K562 (cell line): ENCODE results near the gene PRPSAP1. TPM values are rescaled to one million over a fixed set of nuclear protein-coding genes. Genes with fewer than 3 reads are reported as not detected.

Experiments used
- ARID1B ChIP-seq: fragments of 450-650 bp; IDR thresholded peaks from 2 replicates; pipeline ENCODE4 v1.6.1; 2016; ENCODE audit warnings: antibody characterized with exemption, mild to moderate bottlenecking, inconsistent platforms
- CBX8 ChIP-seq: fragments of 200-600 bp; sonication (generic); IDR thresholded peaks from 2 replicates; pipeline ENCODE4 v1.6.1; 2012; ENCODE audit warnings: borderline replicate concordance, mixed run types, low read depth, mild to moderate bottlenecking, moderate library complexity, mixed read lengths, low read length, control low read depth, inconsistent platforms; ENCODE audit not compliant: poor library complexity, severe bottlenecking; ENCODE audit errors: extremely low read depth
- E2F5 ChIP-seq: sonication (generic); formaldehyde crosslinking; IDR thresholded peaks from 2 replicates; pipeline ENCODE4 v1.8.0; 2022; ENCODE audit warnings: mild to moderate bottlenecking, missing genetic modification reagents
- FOXA3 ChIP-seq, 2 experiments: fragments of 450-650 bp in 1 of 2; sonication (generic) in 1 of 2; formaldehyde crosslinking; IDR thresholded peaks in 1 of 2; conservative IDR thresholded peaks in 1 of 2; 2 replicates each; pipeline versions ENCODE4 v1.4.0 to v1.8.0; 2020 to 2022; ENCODE audit warnings: mild to moderate bottlenecking in 2 of 2, missing genetic modification reagents in 1 of 2
- HDAC1 ChIP-seq, 2 experiments: fragments of 450-650 bp; IDR thresholded peaks; 2 replicates each; pipeline ENCODE4 v1.6.1; 2016 to 2017; ENCODE audit warnings: inconsistent platforms in 1 of 2, mild to moderate bottlenecking in 1 of 2, moderate library complexity in 1 of 2
- HDAC8 ChIP-seq: fragments of 450-650 bp; IDR thresholded peaks from 2 replicates; pipeline ENCODE4 v1.6.1; 2016; ENCODE audit warnings: mild to moderate bottlenecking, missing genetic modification characterization, moderate library complexity, missing compliant biosample characterization
- JUND ChIP-seq, 2 experiments: IDR thresholded peaks; 2 replicates in 1 of 2; 3 replicates in 1 of 2; pipeline ENCODE4 v1.6.1; 2011; ENCODE audit warnings: borderline replicate concordance in 2 of 2, low read depth in 2 of 2, low read length in 2 of 2, improper control_type of control experiment in 1 of 2, missing biosample characterization in 1 of 2, missing genetic modification characterization in 1 of 2, missing genetic modification reagents in 1 of 2
- MXD1 ChIP-seq: fragments of 250-450 bp; sonication (Bioruptor Pico); IDR thresholded peaks from 2 replicates; pipeline ENCODE4 v1.8.0; 2021; ENCODE audit warnings: borderline replicate concordance, mild to moderate bottlenecking, moderate library complexity; ENCODE audit not compliant: poor library complexity, severe bottlenecking
- PTTG1 ChIP-seq: fragments of 450-650 bp; IDR thresholded peaks from 2 replicates; pipeline ENCODE4 v1.6.1; 2016; ENCODE audit warnings: low read depth, mild to moderate bottlenecking, missing genetic modification characterization, missing compliant biosample characterization
- PURB ChIP-seq: sonication (generic); formaldehyde crosslinking; IDR thresholded peaks from 2 replicates; pipeline ENCODE4 v1.9.0; 2021; ENCODE audit warnings: low read depth, mild to moderate bottlenecking, missing genetic modification reagents
- RBBP5 ChIP-seq: fragments of 200-600 bp; sonication (generic); IDR thresholded peaks from 2 replicates; pipeline ENCODE4 v1.6.1; 2012; ENCODE audit warnings: borderline replicate concordance, mild to moderate bottlenecking, low read length, control low read depth, inconsistent platforms; ENCODE audit not compliant: insufficient read depth, poor library complexity, severe bottlenecking
- RBFOX2 ChIP-seq: fragments of 200-400 bp; formaldehyde crosslinking; IDR thresholded peaks from 2 replicates; pipeline ENCODE4 v1.6.1; 2017; ENCODE audit warnings: low read depth, mild to moderate bottlenecking, low read length, moderate library complexity
- RHOXF2B ChIP-seq: fragments of 250-450 bp; sonication (Bioruptor Pico); conservative IDR thresholded peaks from 2 replicates; pipeline ENCODE4 v1.5.1; 2021
- SLC30A9 ChIP-seq: fragments of 250-450 bp; sonication (Bioruptor Pico); IDR thresholded peaks from 2 replicates; pipeline ENCODE4 v1.8.0; 2022; ENCODE audit warnings: mild to moderate bottlenecking, moderate library complexity
- SMARCE1 ChIP-seq: fragments of 450-650 bp; IDR thresholded peaks from 2 replicates; pipeline ENCODE4 v1.7.1; 2016; ENCODE audit warnings: mild to moderate bottlenecking
- SREBF1 ChIP-seq: fragments of 150-350 bp; IDR thresholded peaks from 2 replicates; pipeline ENCODE4 v1.6.1; 2014; ENCODE audit warnings: antibody characterized with exemption, low read depth, low read length, borderline replicate concordance
- XRCC5 ChIP-seq: fragments of 200-400 bp; formaldehyde crosslinking; IDR thresholded peaks from 2 replicates; pipeline ENCODE4 v1.6.1; 2017; ENCODE audit warnings: low read depth, mild to moderate bottlenecking, low read length
- ZBTB49 ChIP-seq: sonication (generic); formaldehyde crosslinking; IDR thresholded peaks from 2 replicates; pipeline ENCODE4 v1.8.0; 2022; ENCODE audit warnings: missing genetic modification reagents, mild to moderate bottlenecking, borderline replicate concordance
- ZNF347 ChIP-seq: fragments of 450-650 bp; formaldehyde crosslinking; IDR thresholded peaks from 2 replicates; pipeline ENCODE4 v1.4.0; 2020; ENCODE audit warnings: low read depth, mild to moderate bottlenecking, moderate library complexity
- ZNF398 ChIP-seq: fragments of 250-450 bp; sonication (Bioruptor Pico); IDR thresholded peaks from 2 replicates; pipeline ENCODE4 v1.8.0; 2021; ENCODE audit warnings: moderate library complexity, mild to moderate bottlenecking, inconsistent platforms
- ZNF445 ChIP-seq: fragments of 250-450 bp; sonication (Bioruptor Pico); IDR thresholded peaks from 2 replicates; pipeline ENCODE4 v1.4.0; 2020; ENCODE audit warnings: low read depth, mild to moderate bottlenecking, moderate library complexity
- ZNF717 ChIP-seq: fragments of 250-450 bp; sonication (Bioruptor Pico); IDR thresholded peaks from 2 replicates; pipeline ENCODE4 v1.5.0; 2021
- polyA plus RNA-seq, 8 experiments: library from polyadenylated mRNA; depleted of rRNA in 4 of 8; stranded (reverse) in 5 of 8; unstranded in 3 of 8; fragments of >200 nt; fragmentation: Nextera tagmentation in 2 of 8; fragmentation: Illumina TruSeq in 1 of 8; extraction: Ambion mirVana in 2 of 8; extraction: Trizol in 1 of 8; gene quantifications; 2 replicates each; pipeline versions ENCODE4 v1.2.1 to v1.2.3, GENCODE V29; 2011 to 2014; ENCODE audit warnings: inconsistent platforms in 1 of 8, missing spikeins in 1 of 8
- total RNA-seq, 7 experiments: library from RNA; depleted of rRNA in 6 of 7; stranded (reverse); fragments of >200 nt in 6 of 7; fragmentation: Illumina TruSeq in 2 of 7; extraction: Trizol in 2 of 7; gene quantifications; 2 replicates each; pipeline versions ENCODE4 v1.2.1 to v1.2.3, GENCODE V29; 2011 to 2021; ENCODE audit warnings: low replicate concordance in 1 of 7

Gene PRPSAP1
- total and polyA plus RNA-seq, 9 of the 15 experiments (the other 6 are each of a cell fraction or from before 2014, with no cell fraction given), result 21.9 to 77.1 (median 40.8) TPM

- TF ChIP-seq ZNF347 (no peak), ZBTB49 (CRISPR knock-in tag) (no peak), CBX8 (no peak), ZNF398 (CRISPR knock-in tag) (no peak), PURB (no peak), ARID1B (no peak), XRCC5 (no peak), RBBP5 (peak; percentile 81), RBFOX2 (peak; percentile 92), ZNF717 (CRISPR knock-in tag) (no peak), SMARCE1 (no peak), JUND (IDR thresholded peaks at IDR 0.05; ENCODE audit: borderline replicate concordance, low read depth, low read length) (no peak), JUND (tag; IDR thresholded peaks at IDR 0.05; ENCODE audit: borderline replicate concordance, low read depth, low read length) (no peak), MXD1 (CRISPR knock-in tag) (no peak), ZNF445 (CRISPR knock-in tag) (no peak), HDAC1 (IDR thresholded peaks at IDR 0.05) (peak in 1 of 2 experiments; percentile 64; a peak in 2 of 4 replicates), HDAC8 (tag) (no peak), PTTG1 (tag) (no peak), E2F5 (no peak), RHOXF2B (CRISPR knock-in tag) (no peak), FOXA3 (CRISPR knock-in tag; conservative IDR thresholded peaks at IDR 0.05 in 1 of 2, IDR thresholded peaks at IDR 0.05 in 1 of 2) (peak; percentile 75 to 93), SREBF1 (no peak), SLC30A9 (CRISPR knock-in tag) (no peak)
These were observed 88.0 kb downstream of the PRPSAP1 start (continued) for GRCh38 chr17:76265624-76266243.
